ENCODE measurements around the gene AP3S2.

GRCh38 chr15:89812011-89812846 is 81.6 kb downstream of the AP3S2 start:
- TF ChIP-seq POLR2A (IDR thresholded peaks at IDR 0.05) (no peak), CTCF (IDR thresholded peaks at IDR 0.05) (no peak)
